GM19468 (cell line): ENCODE data around the gene ALDH4A1.
"Not testable (repeated sequence)": the region's sequence is repeated elsewhere in the genome, so short reads cannot be mapped to it uniquely, and the experiment has no call there.

Experiments used
- ATAC-seq: cut with Tn5 transposase; IDR thresholded peaks from one replicate; pipeline ENCODE4 v1.9.1; 2021; ENCODE audit warnings: mild to moderate bottlenecking, moderate library complexity, moderate number of reproducible peaks; ENCODE audit not compliant: unreplicated experiment; ENCODE audit errors: extremely low read depth

Gene ALDH4A1

DNA sequence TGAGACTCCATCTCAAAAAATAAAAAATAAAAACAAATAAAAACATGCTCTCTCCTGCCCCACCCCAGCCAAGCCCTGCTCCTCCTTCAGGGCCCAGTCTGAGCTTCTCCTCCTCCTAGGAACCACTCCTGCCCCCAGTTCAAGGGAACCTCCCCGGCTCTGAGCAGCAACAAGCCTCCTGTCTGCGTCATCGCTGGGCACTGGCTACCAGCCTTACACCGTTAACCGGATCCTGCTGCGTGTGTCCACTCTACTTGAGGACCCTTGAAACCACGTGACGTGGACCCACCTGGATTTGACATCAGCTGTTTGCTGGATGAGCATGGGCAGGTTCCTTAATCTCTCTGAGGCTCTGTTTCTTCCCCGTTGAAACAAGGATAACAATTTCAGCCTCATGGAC, 41.3 kb downstream of the ALDH4A1 start:
- ATAC-seq, result no peak

DNA sequence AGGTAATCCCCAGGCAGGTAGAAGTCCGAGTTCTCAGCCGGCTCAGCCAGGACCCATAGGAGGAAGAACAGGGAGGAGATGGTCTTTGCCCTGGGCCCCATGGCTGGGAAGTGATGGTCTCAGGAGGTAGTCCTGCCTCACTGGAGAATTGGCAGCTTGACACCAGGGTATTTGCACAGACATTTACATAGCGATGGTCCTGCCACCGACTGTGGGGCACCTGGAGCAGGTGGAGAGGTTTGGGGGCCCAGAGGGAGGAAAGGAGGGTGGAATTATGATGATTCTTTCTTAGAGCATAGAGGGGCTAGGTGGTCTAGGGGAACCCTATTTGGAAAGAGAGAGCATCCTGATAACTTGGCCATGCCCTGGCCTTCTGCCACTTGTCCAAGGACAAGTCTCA, 42.8 kb downstream of the ALDH4A1 start, which contains the start of gene TAS1R2:
Gene TAS1R2, minus strand, starts transcription at position 101 of the 400 bp plus-strand sequence. Its CDS starts 0 bp downstream, at position 101.
- no peak for ATAC-seq

DNA sequence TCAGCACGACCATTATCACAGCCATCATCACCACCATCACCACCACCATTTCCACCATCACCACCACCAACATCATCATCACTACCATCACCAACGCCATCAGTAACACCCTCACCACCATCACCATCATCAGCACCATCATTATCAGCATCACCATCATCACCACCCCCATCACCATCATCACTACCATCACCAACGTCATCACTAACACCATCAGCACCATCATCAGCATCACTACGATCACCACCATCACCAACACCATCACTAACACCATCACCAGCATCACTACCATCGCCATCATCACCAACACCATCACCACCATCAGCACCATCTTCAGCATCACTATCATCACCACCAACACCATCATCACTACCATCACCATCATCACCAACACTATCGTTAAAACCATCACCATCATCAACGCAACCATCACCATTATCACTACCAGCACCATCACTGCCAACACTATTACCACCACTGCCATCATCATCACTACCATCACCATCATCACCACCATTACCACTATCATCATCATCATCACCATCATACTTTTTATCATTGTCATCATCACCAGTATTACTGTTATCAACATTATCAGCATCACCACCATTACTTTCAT, 44.2 kb downstream of the ALDH4A1 start:
- no peak for ATAC-seq

GRCh38 chr1:18856435-18856834, 45.9 kb downstream of the ALDH4A1 start:
- ATAC-seq, result no peak

GRCh38 chr1:18855573-18855972, 46.8 kb downstream of the ALDH4A1 start:
- no peak for ATAC-seq

DNA sequence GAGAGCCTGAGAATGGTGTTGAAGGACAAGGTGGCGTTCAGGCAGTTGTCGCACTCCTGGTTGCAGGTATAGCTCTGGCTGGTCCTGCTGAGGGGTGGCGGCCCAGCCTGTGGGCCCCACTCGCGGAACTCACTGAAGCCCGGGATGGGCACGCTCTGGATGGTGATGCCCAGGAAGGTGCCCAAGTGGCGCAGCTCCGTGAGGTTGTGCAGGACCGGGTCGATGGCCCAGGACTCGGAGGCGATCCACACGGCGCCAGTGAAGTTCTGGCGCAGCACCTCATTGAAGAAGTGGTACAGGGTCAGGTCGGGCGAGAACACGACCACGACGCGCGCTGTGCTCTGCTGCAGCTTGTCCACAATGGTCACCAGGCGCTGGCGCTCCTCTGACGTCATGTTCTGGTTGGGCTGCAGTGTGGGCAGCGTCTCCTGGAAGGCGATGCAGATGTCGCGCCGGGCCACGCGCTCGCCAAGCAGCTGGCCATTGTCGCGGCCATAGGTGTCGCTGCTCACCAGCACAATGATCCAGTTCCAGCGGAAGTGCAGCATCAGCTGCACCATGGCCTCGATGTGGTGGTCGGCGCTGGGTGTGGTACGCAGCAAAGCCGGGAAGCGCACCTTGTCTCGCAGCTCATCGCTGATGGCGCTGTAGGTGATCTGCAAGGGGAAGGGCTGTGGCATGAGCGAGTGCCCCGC, 47.9 kb downstream of the ALDH4A1 start:
- no peak for ATAC-seq

GRCh38 chr1:18852501-18852900, 49.9 kb downstream of the ALDH4A1 start:
- no peak for ATAC-seq

DNA sequence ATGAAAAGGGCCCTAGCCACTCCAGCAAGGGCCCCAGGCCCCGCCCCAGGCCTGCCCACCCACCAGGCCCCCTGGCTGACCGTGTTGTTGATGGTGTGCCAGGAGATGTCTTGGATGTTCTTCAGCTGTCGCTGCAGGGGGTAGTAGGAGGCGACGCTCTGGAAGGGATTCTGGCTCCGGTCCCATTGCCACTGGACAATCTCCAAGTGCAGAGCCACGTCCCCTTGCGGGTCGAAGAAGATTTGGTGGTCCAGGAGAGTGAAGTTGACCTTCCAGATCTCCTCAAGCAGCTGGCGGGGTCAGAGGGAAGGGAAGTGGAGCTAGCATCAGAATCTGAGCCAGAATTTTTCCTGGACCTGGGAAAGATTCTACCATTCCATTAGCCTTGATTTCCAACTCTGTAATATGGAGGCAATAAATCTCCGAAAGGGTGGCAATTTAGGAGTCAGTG, 53.1 kb downstream of the ALDH4A1 start:
- no peak for ATAC-seq

DNA sequence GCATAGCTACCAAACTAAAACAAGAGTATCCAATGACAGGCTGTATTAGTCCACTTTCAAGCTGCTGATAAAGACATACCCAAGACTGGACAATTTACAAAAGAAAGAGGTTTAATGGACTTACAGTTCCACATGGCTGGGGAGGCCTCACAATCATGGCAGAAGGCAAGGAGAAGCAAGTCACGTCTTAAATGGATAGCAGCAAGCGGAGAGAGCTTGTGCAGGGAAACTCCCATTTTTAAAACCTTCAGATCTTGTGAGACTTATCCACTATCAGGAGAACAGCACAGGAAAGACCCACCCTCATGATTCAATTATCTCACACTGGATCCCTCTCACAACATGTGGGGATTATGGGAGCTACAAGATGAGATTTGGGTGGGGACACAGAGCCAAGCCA, 54.6 kb downstream of the ALDH4A1 start:
- ATAC-seq, result not testable (repeated sequence)

- no peak for ATAC-seq
Measured at GRCh38 chr1:18840145-18840544, 62.2 kb downstream of the ALDH4A1 start.

GRCh38 chr1:18836654-18837053, 65.7 kb downstream of the ALDH4A1 start:
- ATAC-seq, result no peak

- not testable (repeated sequence) for ATAC-seq
Measured at GRCh38 chr1:18832319-18832718, 70.0 kb downstream of the ALDH4A1 start.

DNA sequence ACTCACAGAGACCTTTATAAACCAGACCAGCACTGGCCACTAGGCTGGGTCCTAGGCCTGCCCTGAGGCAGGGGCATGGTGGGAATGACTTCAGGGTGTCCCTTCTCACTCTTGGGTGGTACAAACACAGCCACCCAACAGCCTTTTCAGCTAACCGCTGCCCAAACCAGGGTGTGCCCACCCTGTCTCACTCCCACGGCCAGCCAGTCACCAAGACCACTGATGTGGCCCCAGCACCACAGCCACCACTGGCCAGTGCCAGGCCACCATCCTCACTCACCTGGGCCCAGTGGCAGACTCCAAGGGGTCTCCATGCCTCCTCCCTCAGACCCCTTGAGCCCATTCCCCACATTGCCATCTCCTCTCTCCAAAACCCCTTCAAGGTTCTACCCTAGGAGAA, 70.7 kb downstream of the ALDH4A1 start:
- ATAC-seq, result no peak

DNA sequence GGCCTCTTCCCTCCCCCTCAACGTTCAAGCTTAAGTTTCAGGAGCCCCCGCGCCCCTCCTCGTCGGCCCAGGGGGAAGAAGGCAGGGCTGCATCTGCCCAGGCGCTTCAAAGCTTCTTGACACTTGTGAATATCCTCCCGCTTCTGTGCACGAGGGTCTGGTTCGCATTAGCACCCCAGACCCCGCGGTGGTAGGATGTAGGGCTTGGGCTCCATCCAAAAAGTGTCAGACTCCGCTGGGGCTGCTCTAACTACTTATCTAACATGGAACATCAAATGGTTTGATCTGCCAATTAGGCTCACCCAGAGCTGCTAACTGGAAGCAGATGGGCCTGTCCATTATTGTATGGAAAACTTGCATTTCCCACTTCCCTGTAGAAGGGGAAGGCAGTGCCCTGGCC, 71.8 kb downstream of the ALDH4A1 start:
- ATAC-seq, result no peak

DNA sequence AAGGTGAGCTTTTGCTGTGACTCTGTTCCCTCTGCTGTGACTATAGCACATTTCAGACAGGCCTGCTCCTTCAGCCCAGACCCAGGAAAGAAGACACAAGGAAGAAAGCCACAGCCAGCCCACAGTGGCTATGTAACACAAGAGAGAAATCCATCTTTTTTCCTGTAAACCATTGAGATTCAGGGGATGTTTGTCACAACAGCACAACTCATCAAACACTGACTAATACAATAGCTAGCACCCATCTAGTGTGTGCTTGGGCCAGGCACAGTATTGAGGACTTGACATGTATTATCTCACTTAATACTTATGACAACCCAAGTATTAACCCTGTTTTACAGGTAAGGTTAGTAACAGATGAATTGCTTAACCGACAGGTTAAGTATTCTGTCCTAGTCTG, 72.7 kb downstream of the ALDH4A1 start:
- no peak for ATAC-seq

- no peak for ATAC-seq
Measured at GRCh38 chr1:18828224-18828623, 74.1 kb downstream of the ALDH4A1 start.

DNA sequence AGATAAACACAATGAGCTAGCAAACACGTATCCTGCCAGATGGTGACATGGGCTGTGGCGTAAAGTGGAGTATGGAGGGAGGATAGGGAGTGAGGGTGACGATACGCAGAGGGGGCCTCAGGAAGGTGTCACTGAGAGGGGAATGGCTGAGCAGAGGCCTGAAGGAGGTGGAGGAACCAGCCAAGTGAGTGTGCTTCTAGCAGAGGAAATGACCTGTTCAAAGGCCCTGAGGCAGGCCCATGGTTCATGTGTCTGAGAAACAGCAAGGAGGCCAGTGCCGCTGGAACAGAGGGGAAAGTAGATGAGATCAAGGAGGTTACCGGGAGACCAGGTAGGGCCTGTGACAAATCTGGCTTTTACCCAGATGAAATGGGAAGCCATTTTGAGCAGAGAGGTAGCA, 78.9 kb downstream of the ALDH4A1 start:
- no peak for ATAC-seq
